Measurements from ENCODE around the gene FAM13A.

The FAM13A gene

GRCh38 chr4:88830598-88830997 is 226.4 kb downstream of the FAM13A start:
- no peak for FAIRE-seq

GRCh38 chr4:88828842-88829571 is 228.0 kb downstream of the FAM13A start:
- FAIRE-seq = no peak

GRCh38 chr4:88827442-88827841 is 229.5 kb downstream of the FAM13A start:
- FAIRE-seq = no peak

GRCh38 chr4:88826771-88827170 is 230.2 kb downstream of the FAM13A start:
- FAIRE-seq = no peak

GRCh38 chr4:88825931-88826330 is 231.1 kb downstream of the FAM13A start:
- FAIRE-seq = no peak

GRCh38 chr4:88823058-88823919 is 233.7 kb downstream of the FAM13A start:
- peak; percentile 95 for FAIRE-seq

GRCh38 chr4:88822034-88822789 is 234.8 kb downstream of the FAM13A start:
- no peak for FAIRE-seq

GRCh38 chr4:88821522-88821921 is 235.5 kb downstream of the FAM13A start:
- no peak for FAIRE-seq

- no peak for FAIRE-seq
These were observed 236.1 kb downstream of the FAM13A start for GRCh38 chr4:88820698-88821415.

- no peak for FAIRE-seq
These were observed 236.9 kb downstream of the FAM13A start for GRCh38 chr4:88819818-88820697.

- FAIRE-seq = no peak
These were observed 238.1 kb downstream of the FAM13A start for GRCh38 chr4:88818631-88819470.

GRCh38 chr4:88817740-88818139 is 239.2 kb downstream of the FAM13A start:
- no peak for FAIRE-seq

- no peak for FAIRE-seq
These were observed 240.6 kb downstream of the FAM13A start for GRCh38 chr4:88816360-88816759.

- FAIRE-seq = no peak
These were observed 242.9 kb downstream of the FAM13A start for GRCh38 chr4:88814043-88814617.

GRCh38 chr4:88813013-88813412 is 244.0 kb downstream of the FAM13A start:
- FAIRE-seq = no peak

- no peak for FAIRE-seq
These were observed 244.6 kb downstream of the FAM13A start for GRCh38 chr4:88812420-88812819.

- FAIRE-seq = no peak
These were observed 245.1 kb downstream of the FAM13A start for GRCh38 chr4:88811904-88812303.

GRCh38 chr4:88810325-88810724 is 246.7 kb downstream of the FAM13A start:
- FAIRE-seq = no peak

- peak; percentile 69 for FAIRE-seq
These were observed 247.3 kb downstream of the FAM13A start for GRCh38 chr4:88809576-88810219.

GRCh38 chr4:88809101-88809500 is 247.9 kb downstream of the FAM13A start:
- FAIRE-seq = no peak

Measured in endometrium (tissue), 2 donors.